Measurements from ENCODE around the gene ABCC3.

DNA sequence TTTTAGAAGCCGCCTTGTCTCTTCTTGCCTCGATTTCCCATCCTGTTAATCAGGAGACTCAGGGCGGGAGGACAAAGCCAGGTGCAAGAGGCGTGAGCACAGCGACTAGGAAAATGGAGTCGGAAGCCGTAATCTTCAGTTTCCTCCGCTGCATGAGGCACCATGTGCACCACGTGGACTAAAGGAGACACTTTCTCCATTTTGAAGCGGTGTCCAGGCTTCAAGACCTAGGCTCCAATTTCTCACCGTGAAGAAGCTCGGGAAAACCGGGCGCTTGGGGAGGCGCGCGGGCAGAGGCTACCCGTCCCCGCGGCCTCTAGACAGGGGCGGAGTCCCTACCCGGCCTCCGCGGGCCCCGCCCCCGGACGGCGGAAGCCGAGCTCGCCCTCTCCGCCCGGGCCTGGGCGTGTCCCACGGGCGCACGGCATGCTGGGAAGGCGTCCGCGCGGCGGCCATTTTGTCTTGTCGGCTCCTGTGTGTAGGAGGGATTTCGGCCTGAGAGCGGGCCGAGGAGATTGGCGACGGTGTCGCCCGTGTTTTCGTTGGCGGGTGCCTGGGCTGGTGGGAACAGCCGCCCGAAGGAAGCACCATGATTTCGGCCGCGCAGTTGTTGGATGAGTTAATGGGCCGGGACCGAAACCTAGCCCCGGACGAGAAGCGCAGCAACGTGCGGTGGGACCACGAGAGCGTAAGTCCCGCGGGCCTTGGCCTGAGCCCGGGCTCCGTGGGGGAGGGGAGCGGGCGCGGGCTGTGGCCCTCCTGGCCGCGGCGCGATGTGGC lies 84.7 kb downstream of the ABCC3 start, which contains the start of gene LUC7L3:
- TF ChIP-seq POLR2A (IDR thresholded peaks at IDR 0.05) = peak in 1 of 2 donors; percentile 43
- TF ChIP-seq, protein P1, sequence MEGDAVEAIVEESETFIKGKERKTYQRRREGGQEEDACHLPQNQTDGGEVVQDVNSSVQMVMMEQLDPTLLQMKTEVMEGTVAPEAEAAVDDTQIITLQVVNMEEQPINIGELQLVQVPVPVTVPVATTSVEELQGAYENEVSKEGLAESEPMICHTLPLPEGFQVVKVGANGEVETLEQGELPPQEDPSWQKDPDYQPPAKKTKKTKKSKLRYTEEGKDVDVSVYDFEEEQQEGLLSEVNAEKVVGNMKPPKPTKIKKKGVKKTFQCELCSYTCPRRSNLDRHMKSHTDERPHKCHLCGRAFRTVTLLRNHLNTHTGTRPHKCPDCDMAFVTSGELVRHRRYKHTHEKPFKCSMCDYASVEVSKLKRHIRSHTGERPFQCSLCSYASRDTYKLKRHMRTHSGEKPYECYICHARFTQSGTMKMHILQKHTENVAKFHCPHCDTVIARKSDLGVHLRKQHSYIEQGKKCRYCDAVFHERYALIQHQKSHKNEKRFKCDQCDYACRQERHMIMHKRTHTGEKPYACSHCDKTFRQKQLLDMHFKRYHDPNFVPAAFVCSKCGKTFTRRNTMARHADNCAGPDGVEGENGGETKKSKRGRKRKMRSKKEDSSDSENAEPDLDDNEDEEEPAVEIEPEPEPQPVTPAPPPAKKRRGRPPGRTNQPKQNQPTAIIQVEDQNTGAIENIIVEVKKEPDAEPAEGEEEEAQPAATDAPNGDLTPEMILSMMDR (IDR thresholded peaks at IDR 0.05) = no peak

Data from lower leg skin (tissue), 3 donors.